GM18873 (cell line): Measurements from ENCODE around the gene PEX10.
A peak's percentile ranks its signal among the peaks of the same experiment; 100 is the strongest.

Experiments used
- ATAC-seq: cut with Tn5 transposase; IDR thresholded peaks from one replicate; pipeline ENCODE4 v1.9.1; 2021; ENCODE audit warnings: mild to moderate bottlenecking, moderate library complexity, moderate number of reproducible peaks; ENCODE audit not compliant: unreplicated experiment, low FRiP score

Gene PEX10

DNA sequence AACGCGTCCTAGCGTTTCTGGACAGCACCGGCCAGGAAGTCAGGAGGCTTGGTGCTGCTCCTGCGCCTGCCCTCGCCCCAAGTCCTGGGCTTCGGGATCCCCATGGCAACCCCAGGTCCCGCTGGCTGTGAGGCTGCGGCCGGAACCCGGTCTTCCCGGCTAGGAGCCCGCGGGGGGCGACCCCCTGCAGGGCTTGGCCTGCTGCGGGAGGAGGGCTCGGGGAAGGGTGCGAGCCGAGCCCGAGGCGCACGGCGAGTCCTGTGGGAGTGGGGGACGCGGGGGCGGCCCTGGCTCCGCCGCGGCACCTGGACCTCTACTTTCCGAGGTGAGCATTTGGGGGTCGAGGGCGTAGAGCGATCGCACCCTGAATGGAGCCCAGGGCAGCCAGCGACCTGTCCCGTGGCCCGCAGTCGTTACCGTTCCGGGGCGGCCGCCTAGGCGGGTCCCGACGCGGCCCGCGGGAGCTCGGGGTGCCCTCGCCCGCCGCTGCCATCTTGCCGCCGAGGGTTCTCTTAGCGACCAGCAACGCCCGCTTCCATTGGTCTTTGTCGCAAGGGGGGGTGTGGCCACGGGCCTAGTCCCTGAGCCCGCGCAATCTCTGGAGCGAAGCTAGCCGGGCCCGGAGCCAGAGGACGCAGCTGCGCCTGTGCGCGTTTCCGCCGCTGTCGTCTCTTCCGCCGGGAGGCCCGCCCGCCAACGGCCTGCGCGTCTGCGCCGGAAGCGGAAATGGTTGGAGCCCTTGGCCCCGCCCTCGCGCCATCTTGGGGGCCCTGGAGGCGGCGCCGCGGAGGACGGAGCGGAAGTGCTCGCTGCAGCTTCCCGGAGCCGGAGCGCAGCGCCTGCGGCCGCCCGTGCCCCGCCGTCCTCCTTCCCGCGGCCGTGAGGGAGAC, 21.1 kb downstream of the PEX10 start, which contains the start of the genes MORN1 and RER1:
Gene MORN1, minus strand, starts transcription at position 514 of the 890 bp plus-strand sequence. Its CDS starts 21 bp downstream, at position 493.
Gene RER1, plus strand, starts transcription at position 801 of the 890 bp plus-strand sequence. CDS start 3,950 bp downstream, outside the sequence.
- peak; percentile 84 for ATAC-seq

DNA sequence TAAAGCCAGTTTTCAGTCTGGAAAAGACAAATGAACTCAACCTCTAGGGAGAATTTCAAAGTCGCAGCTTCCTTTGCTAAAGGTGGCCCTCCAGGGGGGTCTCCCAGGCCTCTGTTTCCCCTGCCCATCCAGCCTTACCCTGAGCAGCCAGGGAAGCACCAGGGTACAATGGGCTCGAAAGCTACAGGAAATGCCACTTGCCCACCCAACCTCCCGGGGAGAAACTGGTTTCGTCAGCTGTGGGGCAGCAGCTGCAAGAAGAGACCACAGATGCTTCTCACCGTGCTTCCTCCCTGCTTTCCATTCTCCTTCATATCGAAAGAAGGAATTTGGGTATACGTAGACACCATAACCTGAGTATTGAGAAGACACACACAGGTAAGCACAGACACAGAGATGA, 22.7 kb downstream of the PEX10 start:
- ATAC-seq: no peak

DNA sequence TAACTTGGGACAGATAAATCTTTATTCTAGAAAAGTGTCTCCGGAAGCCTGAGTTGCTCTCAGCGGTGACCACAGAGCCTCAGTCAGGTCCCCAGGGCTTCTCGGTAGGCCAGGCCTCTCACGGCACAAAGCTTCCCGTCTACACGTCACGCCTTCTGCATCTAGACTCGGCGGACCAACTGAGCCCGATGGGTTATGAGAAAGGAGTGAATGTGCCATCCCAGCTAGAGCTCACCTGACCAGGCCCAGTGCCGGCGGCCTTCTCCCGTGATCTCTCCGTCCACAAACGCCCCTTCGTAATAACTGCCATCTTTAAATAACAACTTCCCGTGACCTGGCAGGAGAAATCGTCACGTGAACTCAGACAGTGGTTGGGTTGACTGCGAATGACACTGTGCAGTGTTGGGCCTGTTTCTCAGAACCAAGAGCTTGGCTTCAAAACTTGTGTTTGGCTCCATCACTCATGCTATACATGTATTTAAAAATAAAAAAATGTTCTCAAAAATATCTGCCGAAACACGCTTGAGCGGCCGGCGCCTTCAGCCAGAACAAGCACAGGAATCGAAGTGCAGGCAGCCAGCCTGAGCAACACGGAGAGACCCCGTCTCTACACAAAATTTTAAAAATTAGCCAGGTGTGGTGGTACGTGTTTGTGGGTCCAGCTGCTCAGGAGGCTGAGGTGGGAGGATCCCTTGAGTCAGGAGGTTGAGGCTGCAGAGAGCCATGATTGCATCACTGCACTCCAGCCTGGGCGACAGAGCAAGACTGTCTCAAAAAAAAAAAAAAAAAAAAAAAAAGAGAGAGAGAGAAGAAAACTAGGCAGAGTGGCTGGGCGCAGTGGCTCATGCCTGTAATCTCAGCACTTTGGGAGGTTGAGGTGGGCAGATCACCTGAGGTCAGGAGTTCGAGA, 24.1 kb downstream of the PEX10 start:
- no peak for ATAC-seq

DNA sequence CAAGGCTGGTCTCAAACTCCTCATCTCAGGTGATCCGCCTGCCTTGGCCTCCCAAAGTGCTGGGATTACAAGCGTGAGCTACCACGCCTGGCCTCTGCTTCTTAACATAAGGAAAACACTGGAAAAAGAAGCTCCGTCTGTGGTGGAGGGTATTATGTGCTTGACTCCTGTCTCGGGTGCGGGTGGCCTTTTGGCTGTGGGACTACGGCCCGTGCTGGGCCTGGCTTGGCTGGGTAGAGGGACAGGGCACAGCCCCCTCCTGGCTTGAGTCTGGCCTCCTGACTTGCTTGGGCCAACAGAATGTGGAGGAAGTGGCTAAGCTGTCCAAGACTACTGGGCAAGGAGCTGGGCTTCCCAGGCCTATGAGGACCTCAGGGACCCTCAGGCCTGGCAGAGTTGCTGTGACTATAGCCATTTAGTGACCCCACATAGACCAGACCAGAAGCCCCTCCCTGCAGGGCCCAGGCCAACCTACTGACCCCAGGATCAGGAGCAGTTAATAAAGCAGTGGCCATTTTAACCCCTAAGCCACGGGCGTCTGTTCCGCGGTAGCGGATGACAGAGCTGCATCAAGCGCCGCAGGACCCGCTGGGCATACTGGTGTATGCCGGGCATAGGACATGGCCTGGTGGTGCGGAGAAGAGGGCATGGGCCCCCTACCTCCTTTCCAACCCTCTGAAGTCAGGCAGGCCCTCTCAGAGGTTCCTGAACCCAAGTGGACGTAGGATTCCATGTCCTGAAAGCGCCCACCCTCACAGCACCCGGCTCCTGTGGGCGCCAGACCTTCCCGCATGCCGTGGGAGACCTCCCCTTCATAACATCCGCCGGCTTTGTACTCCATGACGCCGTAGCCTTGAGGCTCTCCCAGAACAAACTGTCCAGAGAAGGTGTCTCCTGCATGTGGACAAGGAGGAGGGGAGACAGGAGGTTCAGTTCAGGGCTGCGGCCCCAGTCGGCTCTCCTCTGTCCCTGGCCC, 25.4 kb downstream of the PEX10 start:
- ATAC-seq: no peak

DNA sequence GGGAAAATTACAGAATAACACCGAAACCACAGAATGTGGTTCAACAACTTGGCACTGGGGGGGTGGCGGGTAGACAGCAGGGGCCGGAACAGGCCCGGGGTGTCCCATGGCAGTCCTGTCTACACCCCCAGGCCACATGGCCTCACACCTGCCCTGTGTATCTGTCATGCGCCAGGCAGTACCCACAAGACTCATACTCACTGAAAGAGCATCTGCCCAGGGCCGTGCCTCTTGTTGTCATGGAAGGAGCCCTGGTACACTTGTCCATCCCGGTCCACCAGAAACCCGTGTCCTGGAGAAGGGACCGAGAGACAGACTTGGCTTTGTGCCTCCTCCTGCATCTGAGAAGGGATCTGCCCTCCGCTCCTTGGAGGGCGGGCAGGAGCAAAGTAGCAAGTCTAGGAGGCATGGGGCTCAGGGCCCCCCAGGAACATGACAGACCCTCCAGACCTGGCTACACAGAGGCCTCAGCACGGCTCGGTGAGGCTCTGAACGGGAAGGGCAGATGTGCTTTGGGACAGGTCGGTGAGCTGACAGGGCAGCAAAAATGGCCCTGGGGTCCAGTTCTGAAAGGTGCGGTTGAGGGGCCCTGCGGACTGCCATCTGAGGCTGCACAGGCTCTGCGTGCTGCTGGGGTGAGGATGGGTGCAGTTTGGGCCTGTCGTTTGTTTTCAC, 26.6 kb downstream of the PEX10 start:
- no peak for ATAC-seq

DNA sequence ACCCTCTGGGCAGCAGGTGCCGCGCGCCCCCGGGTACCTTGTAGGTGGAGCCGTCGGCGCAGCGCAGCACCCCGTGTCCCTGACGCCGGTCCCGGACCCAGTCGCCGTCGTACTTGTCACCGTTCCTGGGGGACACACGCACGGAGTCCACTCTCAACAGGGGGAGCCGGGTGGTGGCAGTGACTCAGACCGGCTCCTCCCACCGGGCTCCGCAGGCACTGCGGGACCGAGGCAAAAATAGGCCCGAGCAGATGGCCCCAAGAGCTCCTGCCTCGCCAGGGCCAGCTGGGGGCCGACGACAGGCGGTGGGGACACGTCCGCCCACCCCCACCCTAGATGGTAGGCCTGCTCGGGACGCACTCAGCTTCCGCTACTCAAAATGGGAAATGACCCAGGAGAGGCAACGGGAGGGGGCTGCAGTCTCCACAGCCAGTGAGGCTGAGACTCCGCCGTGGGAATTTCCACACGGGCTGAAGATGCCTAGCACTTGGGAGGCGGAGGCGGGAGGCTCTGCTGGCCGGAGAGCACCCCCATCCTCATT, 27.4 kb downstream of the PEX10 start:
- no peak for ATAC-seq

DNA sequence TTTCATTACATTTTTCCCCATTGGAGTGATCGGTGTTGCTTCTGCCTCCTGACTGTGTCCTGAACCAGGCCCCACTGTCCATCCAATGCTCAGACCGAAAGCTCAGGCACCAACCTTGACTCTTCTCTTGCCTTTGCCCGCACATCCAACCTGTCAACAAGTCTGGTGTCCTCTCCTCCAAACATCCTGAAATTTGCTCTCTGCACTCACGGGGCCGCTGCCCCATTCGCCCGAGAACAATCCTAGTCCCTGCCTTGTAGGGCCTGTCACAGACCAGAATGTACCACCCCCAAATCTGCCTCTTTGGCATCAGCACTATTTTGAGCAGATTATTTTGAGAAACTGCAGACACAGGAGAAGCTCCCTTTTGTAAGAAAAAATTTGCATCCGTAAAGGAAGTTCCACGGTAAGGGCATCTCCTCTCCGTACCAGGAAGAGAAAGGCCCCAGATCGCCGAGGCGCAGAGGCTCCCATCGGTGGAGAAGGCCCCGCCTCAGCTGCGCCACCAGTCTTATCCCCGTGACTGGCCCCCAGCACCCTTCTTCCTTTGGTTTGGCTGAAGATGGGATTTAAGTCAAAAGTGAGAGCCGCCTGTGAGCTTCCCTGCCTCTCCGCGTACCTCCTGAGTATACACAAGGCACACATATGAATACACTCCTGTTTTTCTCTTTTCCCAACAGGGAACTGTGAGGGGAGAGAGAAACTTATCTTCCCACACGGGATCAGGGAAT, 28.1 kb downstream of the PEX10 start:
- ATAC-seq: no peak

DNA sequence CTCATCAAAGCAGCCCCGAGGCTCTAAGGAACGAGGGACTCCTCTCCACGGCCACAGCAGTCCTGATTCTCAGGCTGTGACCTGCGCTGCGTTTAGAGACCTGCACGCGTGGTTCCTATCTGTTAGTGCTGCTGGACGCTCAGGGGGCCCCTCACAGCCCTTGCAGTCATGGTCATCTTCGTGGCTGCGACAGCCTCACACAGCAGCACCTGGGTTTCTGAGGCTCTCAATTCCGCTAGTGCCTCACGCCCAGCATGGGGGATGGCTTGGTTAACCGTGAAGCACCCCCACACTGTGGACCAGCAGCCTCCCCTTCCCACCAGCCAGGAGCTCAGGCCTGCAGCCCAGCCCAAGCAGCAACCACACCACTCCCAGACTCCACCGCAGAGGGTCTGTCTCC, 28.8 kb downstream of the PEX10 start:
- ATAC-seq: no peak

DNA sequence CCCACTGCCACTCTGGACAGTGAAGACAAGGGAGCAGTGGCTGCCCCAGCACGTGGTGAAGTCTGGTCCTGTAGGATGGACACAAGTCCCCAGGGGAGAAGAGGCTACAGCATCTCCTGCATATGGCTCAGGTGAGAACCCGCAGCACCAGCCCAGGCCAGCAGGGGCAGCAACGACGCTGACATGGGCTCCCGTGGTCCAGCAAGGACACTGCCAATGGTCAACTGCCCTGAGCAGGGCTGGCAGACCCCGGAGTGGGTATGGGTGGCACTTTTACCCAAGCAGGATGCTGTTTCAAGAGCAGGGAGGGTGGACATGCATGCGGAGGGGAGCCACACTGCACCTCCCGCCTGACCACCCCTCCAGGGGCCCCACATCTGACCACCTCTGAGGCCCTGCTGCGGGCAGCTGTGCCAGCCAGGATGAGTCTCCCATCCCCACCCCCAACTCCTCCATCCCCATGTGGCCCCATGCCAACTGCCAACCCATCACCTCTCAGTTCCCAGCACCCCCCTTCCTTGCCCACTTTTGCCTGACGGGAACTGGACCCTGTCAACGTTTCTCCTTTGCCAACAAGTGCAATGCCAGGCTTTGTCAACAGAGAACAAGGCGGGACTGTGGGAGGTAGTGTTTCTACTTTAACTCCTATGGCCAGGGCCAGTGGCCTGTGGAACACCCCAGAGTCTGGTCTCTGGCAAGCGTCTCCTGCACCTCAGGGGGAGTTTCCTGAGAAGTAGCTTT, 29.6 kb downstream of the PEX10 start:
- ATAC-seq: no peak

DNA sequence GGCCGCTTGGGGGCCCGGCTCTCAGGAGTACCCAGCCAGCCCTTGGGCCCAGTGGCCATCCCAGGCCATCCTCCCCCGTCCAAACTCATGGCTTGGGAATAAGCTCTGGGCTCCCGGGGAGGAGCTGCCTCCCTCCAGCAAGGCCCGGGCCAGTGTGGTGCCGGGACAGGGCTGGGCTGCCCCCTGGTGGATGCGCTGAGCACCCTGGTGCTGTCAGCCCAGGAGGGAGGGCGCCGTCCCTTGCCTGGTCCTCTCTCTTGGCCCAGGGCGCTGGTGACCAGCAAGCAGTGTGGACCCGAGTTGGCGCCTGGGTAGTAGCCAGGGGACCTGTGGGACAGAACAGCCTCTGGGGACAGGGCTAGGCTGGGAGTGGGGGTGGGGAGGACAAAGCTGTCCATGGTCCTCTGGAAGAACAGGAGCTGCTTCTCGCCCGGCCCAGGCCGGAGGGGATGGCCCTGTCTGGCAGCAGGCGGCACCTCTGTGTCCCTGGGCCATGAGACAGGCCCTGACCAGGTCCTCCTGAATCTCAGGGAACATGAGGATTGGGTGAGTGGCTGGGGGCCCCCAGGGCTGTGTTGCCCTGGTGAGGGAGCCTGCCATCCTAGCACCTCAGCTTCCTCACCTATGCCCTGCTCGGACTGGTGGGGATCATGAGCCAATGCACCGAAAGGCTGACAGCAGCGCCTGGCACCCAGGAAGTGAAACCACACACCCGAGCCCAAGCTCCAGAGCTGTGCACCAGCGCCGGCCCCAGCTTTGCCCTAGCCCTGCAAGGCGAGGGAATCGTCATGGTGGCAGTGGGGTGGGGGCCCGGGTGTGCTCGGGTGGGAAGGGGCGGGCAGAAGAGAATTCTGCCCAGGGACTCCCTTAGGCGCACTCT, 30.4 kb downstream of the PEX10 start:
- ATAC-seq: no peak

DNA sequence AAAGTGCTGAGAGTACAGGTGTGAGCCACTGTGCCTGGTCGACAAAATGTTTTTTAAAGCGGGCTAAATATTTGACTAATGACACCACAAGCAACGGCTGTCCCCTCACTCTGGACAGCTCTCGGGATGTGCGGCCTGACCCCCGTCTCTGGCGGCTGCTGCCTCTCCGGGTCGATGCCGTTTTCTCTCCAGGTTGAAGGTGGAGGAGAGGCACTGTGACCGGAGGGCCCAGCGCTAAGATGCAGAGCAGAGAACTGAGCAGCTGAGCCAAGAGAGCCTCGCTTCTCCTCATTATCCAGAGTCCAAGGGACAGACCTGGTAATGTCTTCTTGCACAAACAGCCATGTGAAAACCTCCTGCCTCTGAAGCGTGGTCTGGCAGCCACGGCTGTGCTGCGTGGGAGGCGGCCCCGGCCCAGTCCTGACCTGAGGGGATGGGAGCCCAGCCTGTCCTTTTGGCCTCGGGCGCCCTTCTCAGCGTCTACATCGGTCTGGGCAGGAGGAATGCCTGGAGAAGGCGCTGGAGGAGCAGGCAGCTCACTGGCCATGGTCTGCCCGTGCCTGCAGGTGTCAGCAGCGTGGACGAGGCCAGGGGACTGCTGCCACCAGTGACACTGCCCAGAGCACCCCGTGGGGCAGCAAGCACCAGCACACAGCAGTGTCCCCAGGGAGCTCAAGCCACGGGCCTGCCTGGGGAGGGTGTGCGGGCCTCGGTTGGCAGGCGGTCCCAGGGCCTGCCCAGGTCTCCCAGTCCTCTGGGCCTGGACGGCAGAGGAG, 31.4 kb downstream of the PEX10 start:
- no peak for ATAC-seq

DNA sequence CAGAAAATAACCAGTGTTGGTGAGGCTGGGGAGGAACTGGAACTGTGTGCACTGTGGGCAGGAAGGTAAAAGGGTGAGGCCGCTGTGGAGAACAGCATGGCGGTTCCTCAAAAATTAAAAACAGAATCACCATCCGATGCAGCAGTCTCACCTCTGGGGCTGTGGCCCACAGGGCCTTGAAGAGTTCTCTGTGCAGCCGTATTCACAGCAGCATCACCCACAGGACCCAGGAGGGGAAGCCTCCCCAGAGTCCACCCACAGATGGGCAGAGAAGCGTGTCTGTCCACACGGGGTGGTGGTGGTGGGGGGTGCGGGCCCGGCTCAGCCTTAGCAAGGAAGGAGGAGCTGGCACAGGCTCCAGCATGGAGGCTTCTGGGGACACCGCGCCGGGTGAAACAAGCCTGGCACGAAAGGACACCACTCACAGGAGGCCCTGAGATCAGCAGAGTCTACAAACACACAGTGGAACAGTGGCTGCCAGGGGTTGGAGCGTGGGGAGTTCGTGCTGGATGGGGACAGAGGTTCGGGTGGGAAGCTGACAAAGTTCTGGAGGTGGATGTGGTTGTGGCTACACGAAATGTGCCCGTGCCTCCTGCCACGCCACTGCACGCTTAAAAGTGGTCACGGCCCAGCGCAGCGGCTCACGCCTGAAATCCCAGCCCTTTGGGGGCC, 32.5 kb downstream of the PEX10 start:
- ATAC-seq: no peak

DNA sequence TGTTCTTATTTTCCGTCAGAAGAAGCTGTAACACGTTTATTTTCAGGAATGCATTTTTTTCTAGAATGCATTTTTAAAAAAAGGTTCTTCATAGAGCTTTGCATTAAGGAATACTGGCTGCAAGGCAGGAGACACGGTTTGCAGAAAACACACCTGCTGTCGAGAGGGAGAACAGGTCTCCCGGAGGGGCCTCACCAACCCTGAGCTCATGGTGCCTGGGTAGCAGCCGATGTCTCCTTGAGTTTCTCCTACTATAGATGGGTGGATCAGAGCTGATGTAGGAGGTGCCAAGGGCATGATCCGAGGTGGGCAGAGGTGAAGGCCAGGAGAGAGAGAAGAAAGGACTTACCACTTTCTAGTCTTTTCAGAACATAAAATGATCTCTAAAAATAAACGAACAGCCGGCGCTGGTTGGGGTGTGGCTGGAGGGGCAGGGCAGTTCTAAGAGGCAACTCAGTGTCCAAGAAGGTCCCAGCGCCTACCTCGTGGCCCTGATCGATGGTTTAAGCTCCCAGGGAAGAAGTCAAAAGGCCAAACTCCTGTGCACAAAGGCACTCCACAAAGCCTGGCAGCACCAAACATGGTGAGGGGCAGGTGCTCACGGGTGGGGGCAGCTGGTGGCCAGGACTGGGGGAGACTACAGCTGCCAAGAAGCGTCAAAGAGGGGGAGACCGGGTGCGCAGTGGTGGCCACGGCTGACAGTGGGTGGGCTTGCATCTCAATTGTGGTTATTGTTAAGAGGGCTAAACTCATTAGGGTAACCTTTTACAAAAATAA, 33.2 kb downstream of the PEX10 start:
- ATAC-seq: no peak

DNA sequence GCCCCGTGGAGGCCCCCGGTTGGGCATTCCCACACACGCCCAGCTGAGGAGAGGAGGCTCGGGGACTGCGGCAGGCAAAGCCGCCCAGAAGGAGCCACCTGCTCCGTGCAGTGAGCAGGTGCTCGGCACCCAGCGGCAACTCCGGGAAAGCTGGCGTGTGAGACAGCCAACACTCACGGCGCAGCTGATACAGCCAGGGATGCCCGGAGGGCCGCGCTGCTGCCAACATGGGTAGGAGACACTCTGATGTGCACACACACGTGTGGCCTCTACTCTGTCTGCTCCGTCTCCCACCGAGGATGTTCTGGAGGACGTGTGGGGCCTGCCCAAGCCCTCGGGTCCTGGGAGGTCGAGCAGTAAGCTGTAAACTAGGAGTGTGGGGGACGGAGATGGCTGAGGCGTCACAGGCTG, 33.9 kb downstream of the PEX10 start:
- no peak for ATAC-seq
